Diencephalon (tissue), 1 donor: ENCODE data around the gene PCA3. TPM values are rescaled to one million over a fixed set of nuclear protein-coding genes. Genes with fewer than 3 reads are reported as not detected.

ENCODE experiments used
- small RNA-seq: library from RNA; depleted of rRNA; stranded (forward); fragments of <200 nt; gene quantifications from one replicate; pipeline ENCODE3, GENCODE V24; 2014
- total RNA-seq: library from RNA; depleted of rRNA; stranded (reverse); fragments of >200 nt; gene quantifications from one replicate; pipeline ENCODE4 v1.2.3, GENCODE V29; 2014

The PCA3 gene
- total RNA-seq, result 1.4 TPM

DNA sequence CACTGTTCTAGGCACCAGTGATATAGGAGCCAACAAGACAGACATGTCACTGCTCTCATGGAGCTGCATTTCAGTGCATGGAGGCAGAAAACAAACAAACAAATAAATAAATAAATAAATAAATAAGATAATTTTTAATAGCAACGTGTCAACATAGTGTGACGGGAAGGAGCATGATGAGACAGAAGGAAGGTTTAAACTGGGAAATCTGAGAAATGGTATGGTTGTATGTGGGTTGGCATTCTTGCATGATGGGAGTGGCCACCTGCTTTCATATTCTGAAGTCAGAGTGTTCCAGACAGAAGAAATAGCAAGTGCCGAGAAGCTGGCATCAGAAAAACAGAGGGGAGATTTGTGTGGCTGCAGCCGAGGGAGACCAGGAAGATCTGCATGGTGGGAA, at the start of gene PCA3:
Gene PCA3, plus strand, starts transcription at position 301 of the 400 bp plus-strand sequence.

Small RNA genes lying within 50 kb of the gene (small RNA-seq; reads per million reads assigned to genes)
- gene AL359314.1, result not detected

Other genes with a start within 250 kb of the PCA3 start
- 35.8 TPM for gene PRUNE2, start 141.7 kb downstream of the PCA3 start, total RNA-seq